Measurements from ENCODE around the gene IL3. TPM values are rescaled to one million over a fixed set of nuclear protein-coding genes. Genes with fewer than 3 reads are reported as not detected.

The IL3 gene
- total RNA-seq, 6 donors from 2014 or later, result not detected

GRCh38 chr5:132072070-132072469 is 11.6 kb downstream of the IL3 start:
- H3K4me3 ChIP-seq, result no peak overlapping the region
- H3K27ac ChIP-seq, result peak overlapping the region in 2 of 4 donors; percentile 50 to 72
- H3K27me3 ChIP-seq, result no peaks in the 10 kb centered on the region
- H3K4me1 ChIP-seq, result peaks cover 0 to 43% (median 28%) of the 10 kb centered on the region in 4 donors
- TF ChIP-seq EP300 (IDR thresholded peaks at IDR 0.05) (no peak), POLR2AphosphoS5 (IDR thresholded peaks at IDR 0.05) (no peak), POLR2A (IDR thresholded peaks at IDR 0.05) (no peak), CTCF (IDR thresholded peaks at IDR 0.05) (no peak)
- 83 to 91% methylated on average over 2 to 4 of the region's 4 CpGs for WGBS, 2 donors
- H3K9me3 ChIP-seq, result no peaks in the 10 kb centered on the region
- ATAC-seq (ENCODE audit: low FRiP score in 2 of 2) (no peak), DNase-seq (no peak)
- no peaks in the 10 kb centered on the region for H3K36me3 ChIP-seq

DNA sequence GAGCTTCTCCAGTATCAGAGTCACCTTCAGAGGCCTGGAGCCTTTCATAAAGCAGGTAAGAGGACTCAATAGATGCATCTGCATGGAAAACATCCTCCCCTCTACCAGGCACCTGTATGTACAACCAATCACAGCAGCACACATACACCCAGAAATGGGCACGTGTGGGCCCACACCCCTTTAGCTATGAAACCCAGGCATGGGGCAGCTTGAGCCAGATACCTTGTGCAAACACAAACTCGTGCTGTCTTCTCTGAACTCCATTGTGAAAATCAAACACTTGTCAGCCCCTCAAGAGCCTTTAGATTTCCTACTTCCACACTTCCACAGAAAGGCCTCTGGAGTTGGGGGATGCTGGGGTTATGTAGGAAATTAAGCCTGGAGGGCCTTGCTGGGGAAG is 12.1 kb downstream of the IL3 start:
- H3K4me3 ChIP-seq, result no peak overlapping the region
- no peaks in the 10 kb centered on the region for H3K36me3 ChIP-seq
- ATAC-seq (ENCODE audit: low FRiP score in 2 of 2) (peak in 1 of 2 donors; percentile 72), DNase-seq (peak in 1 of 2 donors; percentile 83)
- TF ChIP-seq POLR2AphosphoS5 (IDR thresholded peaks at IDR 0.05) (no peak), CTCF (IDR thresholded peaks at IDR 0.05) (no peak), EP300 (IDR thresholded peaks at IDR 0.05) (no peak), POLR2A (IDR thresholded peaks at IDR 0.05) (no peak)
- peak overlapping the region in 3 of 4 donors; percentile 79 to 87 (median 79) for H3K27ac ChIP-seq
- no peaks in the 10 kb centered on the region for H3K27me3 ChIP-seq
- H3K4me1 ChIP-seq, result peaks cover 0 to 43% (median 28%) of the 10 kb centered on the region in 4 donors
- WGBS, 2 donors, result 43 to 62% methylated on average over 2 of the region's 2 CpGs
- no peaks in the 10 kb centered on the region for H3K9me3 ChIP-seq

GRCh38 chr5:132073231-132074013 is 13.0 kb downstream of the IL3 start, which contains the start of gene CSF2:
Gene CSF2, plus strand, starts transcription at chr5:132073789. Its CDS starts 35 bp downstream, at chr5:132073824.
- Histone ChIP-seq H3K27me3 (no peaks in the 10 kb centered on the region), H3K4me1 (peaks cover 0 to 43% (median 28%) of the 10 kb centered on the region in 4 donors), H3K36me3 (no peaks in the 10 kb centered on the region), H3K4me3 (peak within 1 kb of the TSS in 2 of 4 donors; percentile 6 to 27), H3K9me3 (no peaks in the 10 kb centered on the region), H3K27ac (peak within 1 kb of the TSS; percentile 51 to 87 (median 79))
- TF ChIP-seq POLR2A (IDR thresholded peaks at IDR 0.05), result no peak
- DNase-seq (peak in 1 of 2 donors; percentile 61), ATAC-seq (ENCODE audit: low FRiP score in 2 of 2) (no peak)
- WGBS, 2 donors, result 67 to 70% methylated on average over 6 to 12 of the region's 12 CpGs

- no peaks in the 10 kb centered on the region for H3K27me3 ChIP-seq
- peaks cover 0 to 43% (median 28%) of the 10 kb centered on the region in 4 donors for H3K4me1 ChIP-seq
- WGBS, 2 donors, result 64 to 82% methylated on average over 5 to 7 of the region's 7 CpGs
- H3K27ac ChIP-seq, result peak overlapping the region; percentile 51 to 87 (median 79)
- TF ChIP-seq POLR2A (IDR thresholded peaks at IDR 0.05) (peak in 1 of 4 donors; percentile 42), EP300 (IDR thresholded peaks at IDR 0.05) (no peak)
- ATAC-seq (ENCODE audit: low FRiP score in 2 of 2), result peak; percentile 34 to 77
- H3K4me3 ChIP-seq, result peak overlapping the region in 2 of 4 donors; percentile 6 to 27
- H3K36me3 ChIP-seq, result no peaks in the 10 kb centered on the region
- H3K9me3 ChIP-seq, result no peaks in the 10 kb centered on the region
- peak; percentile 77 to 87 for DNase-seq
These were observed 13.8 kb downstream of the IL3 start for GRCh38 chr5:132074091-132074771.

DNA sequence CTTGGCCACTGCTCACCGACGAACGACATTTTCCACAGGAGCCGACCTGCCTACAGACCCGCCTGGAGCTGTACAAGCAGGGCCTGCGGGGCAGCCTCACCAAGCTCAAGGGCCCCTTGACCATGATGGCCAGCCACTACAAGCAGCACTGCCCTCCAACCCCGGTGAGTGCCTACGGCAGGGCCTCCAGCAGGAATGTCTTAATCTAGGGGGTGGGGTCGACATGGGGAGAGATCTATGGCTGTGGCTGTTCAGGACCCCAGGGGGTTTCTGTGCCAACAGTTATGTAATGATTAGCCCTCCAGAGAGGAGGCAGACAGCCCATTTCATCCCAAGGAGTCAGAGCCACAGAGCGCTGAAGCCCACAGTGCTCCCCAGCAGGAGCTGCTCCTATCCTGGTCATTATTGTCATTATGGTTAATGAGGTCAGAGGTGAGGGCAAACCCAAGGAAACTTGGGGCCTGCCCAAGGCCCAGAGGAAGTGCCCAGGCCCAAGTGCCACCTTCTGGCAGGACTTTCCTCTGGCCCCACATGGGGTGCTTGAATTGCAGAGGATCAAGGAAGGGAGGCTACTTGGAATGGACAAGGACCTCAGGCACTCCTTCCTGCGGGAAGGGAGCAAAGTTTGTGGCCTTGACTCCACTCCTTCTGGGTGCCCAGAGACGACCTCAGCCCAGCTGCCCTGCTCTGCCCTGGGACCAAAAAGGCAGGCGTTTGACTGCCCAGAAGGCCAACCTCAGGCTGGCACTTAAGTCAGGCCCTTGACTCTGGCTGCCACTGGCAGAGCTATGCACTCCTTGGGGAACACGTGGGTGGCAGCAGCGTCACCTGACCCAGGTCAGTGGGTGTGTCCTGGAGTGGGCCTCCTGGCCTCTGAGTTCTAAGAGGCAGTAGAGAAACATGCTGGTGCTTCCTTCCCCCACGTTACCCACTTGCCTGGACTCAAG is 14.6 kb downstream of the IL3 start:
- DNase-seq, result peak in 1 of 2 donors; percentile 92
- Histone ChIP-seq H3K27ac (peak overlapping the region; percentile 34 to 87 (median 79)), H3K9me3 (no peaks in the 10 kb centered on the region), H3K4me3 (peak overlapping the region in 2 of 4 donors; percentile 6 to 27), H3K27me3 (no peaks in the 10 kb centered on the region), H3K4me1 (peaks cover 0 to 43% (median 28%) of the 10 kb centered on the region in 4 donors), H3K36me3 (no peaks in the 10 kb centered on the region)
- ATAC-seq (ENCODE audit: low FRiP score in 2 of 2), result peak; percentile 61 to 84
- TF ChIP-seq CTCF (IDR thresholded peaks at IDR 0.05) (no peak), POLR2AphosphoS5 (IDR thresholded peaks at IDR 0.05) (peak; percentile 5 to 38), EP300 (IDR thresholded peaks at IDR 0.05) (peak in 1 of 4 donors; percentile 61), POLR2A (IDR thresholded peaks at IDR 0.05) (peak in 1 of 4 donors; percentile 46)
- 53 to 72% methylated on average over 8 to 16 of the region's 16 CpGs for WGBS, 2 donors
